Amniotic epithelial cell (primary cell): ENCODE measurements around the gene TLCD1.
"Not testable (repeated sequence)": the region's sequence is repeated elsewhere in the genome, so short reads cannot be mapped to it uniquely, and the experiment has no call there.

ENCODE experiments used
- DNase-seq: peaks from one replicate; pipeline ENCODE4 v3.0.0-alpha.2; 2010; ENCODE audit warnings: low read depth

Gene TLCD1

DNA sequence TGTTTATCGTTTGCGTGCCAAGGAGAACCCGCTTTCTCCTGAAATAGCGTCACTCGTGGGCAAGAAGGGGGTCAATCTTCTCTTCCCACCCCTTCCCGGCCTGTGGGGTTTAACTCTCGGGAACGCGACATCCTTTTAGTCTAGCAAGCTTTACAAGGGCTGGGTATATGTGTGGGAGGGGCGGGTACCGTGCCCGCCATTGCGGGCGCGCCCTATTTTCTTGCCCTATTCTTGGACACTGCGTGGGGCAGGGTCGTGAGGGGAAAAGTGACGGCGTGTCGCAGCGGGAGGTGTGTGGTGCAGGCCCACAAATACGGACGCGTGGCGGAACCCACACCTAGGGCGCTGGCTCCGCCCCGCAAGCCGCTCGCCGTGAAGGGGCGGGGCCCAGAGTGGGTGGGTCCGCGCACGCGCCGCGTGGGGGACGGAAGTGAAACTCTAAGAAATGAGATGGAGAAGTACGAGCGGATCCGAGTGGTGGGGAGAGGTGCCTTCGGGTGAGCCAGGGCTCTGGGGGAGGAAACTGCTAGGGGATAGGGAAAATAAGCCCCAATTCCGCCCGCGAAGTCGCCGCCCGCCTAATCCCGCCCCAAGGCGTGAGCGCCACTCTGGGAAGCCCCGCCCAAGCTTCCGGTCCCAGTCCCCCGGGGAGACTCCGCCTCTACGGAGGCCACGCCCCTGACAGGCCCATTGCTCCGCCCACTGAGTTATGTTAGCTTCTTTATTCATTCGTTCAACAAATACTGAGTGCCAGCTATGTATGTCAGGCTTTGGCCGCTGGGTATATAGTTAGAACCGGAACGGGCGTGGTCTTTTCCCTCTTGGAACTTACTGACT is 2.5 kb upstream of the TLCD1 start, which contains the start of gene NEK8:
TSS of gene NEK8 (plus strand) at position 425 of the 837 bp plus-strand sequence. CDS start at position 451, 26 bp downstream.
- peak; percentile 87 for DNase-seq

DNA sequence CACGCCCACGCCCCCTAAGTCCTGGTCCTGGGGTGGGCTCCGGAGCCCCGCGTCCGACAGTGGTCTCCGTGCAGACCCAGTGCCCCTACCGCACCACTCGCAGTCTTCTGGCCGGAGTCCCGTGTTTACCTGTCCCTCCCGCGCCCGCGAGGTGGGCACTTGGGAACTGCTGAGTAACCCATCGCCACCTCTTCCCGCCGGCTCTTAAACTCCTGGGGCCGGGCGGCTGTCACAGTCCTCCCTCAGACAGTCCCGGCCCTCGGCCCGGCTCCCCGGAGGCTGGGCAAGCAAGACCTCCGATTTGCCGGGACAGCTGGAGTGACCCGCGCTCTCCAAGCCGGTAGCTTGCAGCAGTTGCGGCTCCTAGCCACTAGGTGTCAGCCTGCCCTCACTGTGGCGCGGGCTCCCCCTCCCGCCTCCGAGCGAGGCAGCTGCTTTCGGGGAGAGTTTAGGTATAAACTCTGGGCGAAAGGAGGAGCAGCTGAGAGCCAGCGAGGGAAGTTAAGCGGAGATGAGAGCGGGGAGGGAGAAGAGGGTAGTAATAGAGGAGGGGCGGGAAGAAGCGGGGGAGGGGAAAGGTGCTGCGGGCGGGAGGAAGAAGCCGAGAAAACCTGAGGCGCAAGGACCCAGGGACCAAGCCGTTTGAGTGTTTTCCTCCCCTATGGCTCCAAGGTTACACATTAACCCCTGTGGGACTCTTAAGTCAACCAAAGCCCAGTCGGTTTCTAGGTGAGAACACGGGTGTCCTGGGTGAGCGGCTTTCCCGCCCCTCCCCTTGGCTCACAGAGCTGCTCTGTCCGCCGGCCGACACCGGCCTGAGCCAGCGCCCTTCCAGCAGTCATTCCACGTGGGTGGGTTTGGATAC is 826 bp upstream of the TLCD1 start:
- DNase-seq, result peak; percentile 88

DNA sequence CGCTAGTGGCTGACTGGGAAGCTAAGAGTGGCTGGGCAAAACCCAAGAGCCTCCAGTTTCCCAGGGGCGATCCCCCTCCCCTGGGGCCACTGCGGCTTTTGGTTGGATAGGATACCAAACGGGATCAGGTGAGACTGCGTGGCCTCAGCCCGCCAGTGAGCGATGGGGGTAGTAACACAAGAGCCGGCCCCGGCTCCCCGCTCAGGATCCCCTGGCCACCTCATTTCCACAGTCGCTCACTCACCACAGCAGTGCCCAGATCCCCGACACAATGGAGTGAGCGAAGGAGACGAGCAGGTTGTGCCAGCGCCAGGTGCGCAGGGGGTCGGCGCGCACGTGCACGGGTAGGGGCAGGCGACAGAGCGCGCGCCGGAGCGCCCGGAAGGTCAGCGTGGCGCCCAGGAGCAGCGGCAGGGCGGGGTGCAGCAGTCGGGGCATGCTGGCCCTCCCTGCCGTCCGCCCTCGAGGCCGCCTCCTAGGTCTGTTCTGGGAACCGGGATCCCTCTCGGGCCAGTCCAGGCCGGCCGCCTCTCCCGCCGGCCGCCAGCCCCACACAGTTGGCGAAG is 290 bp downstream of the TLCD1 start:
- peak; percentile 68 for DNase-seq

DNA sequence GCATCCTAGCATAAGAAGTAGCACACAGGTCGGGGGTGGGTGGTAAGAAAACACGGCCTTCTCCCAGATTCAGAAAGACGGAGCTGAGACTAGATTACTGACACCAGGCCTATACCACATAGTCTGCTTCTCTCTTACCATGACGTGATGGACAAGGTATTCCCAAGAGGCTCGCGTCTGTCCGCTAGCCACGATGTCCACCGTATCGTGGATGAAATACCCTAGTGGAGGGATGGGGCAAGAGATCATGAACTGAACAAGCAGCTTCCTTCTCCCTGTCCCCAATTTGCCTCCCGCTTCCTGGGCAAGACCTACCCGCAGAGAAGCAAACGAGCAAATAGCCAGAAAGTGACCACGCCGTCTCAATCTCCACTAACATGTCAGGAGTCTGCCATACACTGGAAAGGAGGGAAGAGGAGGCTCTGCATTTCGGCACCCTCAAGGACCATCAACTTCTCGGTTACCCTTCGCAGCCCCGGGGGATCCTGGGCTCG is 820 bp downstream of the TLCD1 start:
- DNase-seq, result peak; percentile 84

DNA sequence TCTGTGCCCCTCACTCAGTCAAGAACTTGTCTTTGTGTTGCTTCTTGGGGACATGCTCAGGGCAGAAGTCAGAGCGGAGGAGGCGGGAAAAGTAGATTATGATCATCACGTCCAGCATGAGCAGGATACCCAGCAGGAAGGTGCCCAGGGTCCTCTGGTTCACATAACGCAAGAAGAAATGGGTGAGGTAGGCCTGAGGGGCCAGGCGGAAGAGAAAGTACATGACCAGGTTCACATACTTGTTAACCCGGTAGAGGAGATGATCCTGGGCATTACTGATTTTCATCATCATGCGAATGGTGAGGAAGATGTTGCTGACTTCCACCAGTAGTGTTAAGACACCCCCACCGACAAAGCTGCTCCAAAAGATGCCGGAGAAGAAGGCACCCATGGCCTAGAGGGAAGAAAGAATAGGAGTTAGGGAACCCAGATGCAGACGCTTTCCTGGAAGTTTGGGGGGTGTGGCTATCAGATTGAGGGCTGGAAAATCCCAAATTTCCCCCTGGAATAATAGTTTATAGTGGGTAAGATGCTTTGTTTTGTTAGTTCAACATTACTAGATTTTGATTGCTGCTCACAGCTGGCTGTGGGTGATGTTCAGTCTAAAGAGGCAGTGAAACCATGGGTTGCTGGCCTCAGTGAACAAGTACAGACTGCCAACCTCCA is 1.4 kb downstream of the TLCD1 start:
- DNase-seq, result no peak

DNA sequence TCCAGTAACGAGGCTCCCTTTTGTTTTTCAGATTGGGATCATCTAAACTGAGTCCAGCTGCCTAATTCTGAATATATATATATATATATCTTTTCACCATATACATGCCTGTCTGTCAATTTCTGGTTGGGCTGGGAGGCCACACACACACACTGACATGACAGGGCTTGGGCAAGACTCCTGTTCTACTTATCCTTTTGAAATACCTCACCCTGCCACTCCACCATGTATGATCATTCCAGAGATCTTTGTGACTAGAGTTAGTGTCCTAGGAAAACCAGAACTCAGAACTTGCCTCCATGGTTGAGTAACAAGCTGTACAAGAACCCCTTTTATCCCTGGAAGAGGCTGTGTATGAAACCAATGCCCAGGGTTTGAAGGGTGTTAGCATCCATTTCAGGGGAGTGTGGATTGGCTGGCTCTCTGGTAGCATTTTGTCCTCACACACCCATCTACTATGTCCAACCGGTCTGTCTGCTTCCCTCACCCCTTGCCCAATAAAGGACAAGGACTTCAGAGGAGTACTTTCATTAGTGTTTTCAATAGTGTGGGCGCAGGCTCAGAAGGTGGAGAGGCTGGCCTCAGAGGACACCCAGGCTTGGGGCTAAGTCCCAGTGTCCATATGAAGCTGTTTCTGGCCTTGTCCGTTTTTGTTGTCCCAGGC is 2.1 kb downstream of the TLCD1 start:
- DNase-seq, result not testable (repeated sequence)

DNA sequence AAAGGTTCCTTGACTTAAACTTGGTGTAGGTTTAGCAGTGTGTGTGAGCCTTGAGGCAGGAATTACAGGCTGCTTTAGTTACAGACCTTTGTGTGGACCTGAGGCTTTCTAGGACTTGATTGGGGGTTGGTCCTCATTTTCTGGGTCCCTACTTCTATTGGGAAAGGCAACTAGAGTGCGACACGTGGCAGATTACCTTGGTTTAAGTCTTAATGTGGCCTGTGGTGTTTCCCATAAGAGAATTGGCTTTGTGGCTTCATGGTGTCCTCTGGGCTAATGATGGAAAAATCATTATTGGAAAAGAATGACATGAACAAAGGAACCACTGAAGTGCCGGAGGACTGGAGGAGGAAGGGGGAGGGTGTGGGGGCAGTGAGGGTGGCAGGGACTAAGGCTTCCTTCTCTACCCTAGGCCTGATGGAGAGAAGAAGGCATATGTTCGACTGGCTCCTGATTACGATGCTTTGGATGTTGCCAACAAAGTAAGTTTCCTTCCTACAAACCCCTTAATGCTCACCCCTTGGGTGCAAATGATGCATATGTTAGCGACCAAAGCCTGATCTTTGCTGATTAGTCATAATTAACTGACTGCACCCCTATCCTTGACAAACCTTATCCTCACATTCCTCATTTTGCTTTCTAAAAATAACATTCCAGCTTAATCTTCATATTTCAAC is 2.7 kb downstream of the TLCD1 start:
- DNase-seq, result no peak

DNA sequence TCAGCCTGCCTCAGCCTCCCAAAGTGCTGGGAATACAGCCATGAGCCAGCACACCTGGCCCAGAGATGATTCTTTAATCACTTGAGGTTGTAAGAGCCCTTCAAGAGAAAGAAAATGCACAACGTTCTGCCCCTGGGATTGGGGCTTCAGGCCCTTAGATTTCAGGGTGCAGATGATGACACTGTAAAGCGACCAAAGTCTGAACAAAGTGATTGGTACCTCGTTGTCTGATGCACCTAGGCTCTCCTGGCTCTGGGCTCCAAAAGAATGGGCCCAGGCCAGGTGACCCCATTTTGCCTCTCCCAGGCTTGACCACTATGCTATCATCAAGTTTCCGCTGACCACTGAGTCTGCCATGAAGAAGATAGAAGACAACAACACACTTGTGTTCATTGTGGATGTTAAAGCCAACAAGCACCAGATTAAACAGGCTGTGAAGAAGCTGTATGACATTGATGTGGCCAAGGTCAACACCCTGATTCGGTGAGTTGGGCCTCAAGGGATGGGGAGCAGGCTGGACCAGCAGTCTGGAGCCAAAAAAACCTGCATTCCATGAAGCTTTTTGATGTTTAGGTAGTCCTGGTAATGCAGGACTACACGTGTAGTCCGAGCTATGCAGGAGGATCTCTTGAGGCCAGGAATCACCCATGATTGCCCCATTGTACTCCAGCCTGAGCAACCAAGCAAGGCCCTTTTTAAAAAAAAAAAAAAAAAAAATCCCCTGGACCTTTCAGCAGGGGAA is 3.4 kb downstream of the TLCD1 start:
- DNase-seq, result no peak

DNA sequence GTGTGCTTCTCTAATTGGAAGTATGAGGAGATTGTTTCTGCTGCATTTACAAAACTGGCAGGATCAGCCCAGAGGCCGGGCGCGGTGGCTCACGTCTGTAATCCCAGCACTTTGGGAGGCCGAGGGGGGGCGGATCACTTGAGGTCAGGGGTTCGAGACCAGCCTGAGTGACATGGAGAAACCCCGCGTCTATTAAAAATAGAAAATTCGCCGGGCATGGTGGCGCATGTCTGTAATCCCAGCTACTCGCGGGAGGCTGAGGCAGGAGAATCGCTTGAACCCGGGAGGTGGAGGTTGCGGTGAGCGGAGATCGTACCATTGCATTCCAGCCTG is 5.1 kb downstream of the TLCD1 start:
- DNase-seq, result not testable (repeated sequence)

DNA sequence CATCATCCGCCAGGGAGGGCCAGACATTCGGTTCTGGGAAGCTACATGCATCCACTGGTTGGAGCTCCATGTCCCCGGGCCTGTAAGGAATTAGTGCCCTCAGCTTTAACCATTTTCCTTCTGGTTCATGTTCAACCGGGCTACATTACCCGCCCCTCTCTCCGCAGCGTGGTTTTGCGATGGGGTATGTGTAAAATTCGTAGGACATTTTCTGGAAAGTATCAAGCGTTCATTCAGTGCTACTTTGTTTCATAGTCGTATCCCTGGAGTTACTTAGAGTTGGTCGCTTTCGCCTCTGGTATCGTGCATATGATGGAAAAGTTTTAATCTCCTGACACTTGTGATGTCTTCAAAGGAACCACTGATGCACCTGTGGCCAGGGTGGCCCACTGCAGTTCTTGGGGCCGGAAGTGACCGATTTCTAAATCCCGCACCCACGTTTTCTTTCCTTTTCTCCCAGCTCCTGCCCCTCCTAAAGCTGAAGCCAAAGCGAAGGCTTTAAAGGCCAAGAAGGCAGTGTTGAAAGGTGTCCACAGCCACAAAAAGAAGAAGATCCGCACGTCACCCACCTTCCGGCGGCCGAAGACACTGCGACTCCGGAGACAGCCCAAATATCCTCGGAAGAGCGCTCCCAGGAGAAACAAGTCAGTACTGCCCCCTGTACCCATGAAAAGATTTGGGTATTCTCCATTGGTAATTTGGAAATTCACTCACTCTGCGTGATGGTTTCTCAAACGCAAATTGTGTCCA is 5.6 kb downstream of the TLCD1 start:
- DNase-seq, result no peak

DNA sequence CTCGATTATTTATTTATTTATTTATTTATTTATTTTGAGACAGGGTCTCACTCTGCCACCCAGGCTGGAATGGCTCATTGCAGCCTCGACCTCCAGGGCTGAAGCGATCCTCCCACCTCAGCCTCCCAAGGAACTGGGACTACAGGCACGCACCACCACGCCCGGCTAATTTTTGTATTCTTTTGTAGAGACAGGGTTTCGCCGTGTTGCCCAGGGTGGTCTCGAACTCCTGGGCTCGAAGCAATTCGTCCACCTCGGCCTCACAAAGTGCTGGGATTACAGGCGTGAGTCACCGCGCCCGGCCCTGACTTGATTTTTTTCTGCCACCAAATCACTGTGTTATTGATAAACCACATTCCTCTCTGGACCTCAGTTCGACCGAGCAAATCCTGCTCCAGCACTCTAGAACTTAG is 7.0 kb downstream of the TLCD1 start:
- DNase-seq, result no peak

DNA sequence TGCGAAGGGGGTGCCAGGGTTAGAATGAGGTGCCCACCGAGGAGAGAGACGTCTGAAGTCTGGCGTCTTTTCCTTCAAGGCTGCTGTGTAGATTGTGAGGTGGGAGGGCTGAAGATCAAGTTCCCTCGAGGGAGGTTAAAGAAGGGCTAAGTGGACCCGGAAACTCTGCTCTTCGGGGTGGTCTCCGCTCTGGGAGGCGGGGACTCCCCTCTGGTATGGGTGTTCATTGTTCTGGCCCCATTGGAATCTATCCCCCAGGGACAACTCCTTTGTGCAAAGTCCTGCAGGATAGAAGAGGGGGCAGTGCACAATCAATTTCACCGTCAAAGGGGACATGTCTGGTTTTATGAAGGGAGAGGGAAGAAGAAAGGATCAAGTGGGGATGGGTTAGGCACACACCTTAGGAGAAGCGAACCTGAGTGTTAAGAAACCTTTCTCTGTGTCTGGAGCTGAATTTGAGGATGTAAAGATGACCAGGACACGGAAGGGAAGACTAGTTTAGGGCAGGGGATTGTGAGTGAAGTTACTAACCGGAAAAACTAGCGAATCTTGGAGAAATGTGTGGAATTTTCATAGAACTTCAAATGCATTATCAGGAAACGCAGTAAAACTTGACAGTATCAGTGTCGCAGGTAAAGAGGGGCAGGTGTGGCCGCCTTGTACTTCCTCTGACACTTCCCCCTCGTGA is 7.6 kb downstream of the TLCD1 start:
- no peak for DNase-seq

DNA sequence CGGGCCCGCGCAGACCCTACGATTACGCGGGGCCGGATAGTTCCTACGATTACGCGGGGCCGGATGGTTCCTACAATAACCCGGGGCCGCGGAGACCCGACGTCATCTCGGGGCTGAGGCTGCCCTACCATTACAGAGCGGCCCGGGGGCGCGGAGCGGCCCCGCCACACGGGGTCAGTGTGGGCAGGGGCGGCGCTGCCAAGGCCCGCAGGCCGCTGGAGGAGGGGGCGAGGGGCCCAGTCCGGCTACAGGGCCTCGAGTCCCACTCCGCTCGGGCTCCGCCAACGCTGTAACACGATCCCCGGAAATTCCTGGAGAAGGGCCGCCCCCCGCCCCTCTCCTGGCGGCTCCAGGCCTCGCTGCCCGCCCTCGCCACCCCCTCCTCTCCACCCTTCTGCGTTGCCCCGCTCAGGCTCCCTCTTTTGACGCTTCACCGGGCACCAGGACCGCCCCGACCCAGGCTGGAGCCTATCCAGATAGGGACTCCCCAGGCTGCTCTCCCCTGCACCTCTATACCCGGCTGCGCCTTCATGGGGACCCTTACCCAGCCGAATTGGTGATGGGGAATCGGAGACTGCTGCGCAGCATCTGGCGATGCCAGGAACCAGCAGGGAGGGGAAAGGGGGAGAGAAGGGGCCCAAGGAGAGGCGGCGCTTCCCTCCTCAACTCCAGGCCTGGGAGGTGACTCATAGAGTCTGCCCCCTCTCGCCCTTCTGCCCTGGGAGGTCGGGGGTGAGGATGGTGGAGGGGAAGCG is 8.3 kb downstream of the TLCD1 start, which contains the start of gene RAB34:
TSS of gene RAB34 (minus strand) at position 291 of the 755 bp plus-strand sequence. CDS start 602 bp downstream, outside the sequence.
- DNase-seq, result peak; percentile 89

DNA sequence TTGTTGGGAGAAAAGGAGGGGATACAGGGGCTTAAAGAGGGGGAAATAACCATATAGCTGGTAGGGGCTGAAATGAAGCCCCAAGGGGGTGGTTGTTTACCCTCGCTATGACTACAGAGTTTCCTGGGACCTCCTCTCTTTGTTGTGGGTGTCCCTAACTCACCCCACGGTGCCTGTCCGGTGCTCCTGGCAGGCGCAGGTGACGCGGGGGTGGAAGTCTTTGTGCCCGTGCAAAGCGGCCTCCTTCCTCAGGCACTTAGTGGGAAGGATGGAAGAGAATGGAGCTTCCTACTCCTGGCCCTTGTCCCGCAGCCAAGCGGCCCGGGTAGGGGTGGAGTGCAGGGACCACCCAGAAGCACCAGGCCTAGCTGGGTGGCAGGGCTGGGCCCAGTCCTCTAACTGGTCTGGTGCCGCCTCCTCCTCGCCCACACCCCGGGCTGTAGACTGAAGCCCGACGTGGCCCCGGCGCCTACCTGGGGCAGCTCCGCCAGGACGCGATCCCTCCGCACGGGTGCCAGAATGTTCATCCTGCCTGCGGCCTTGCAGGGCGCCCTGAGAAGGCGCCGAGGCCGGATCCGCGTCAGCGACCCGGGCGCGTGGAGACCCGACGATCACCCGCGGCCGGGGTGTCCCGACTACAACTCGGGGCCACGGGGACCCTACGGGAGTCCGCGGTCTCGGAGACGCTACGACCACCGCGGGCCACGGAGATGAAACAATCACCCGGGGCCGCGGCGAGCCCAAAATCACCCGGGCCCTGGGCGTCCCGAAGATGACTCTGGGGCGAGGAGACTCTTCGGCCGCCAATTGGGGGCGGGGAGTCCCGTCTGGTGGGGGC is 9.1 kb downstream of the TLCD1 start:
- peak; percentile 33 for DNase-seq

DNA sequence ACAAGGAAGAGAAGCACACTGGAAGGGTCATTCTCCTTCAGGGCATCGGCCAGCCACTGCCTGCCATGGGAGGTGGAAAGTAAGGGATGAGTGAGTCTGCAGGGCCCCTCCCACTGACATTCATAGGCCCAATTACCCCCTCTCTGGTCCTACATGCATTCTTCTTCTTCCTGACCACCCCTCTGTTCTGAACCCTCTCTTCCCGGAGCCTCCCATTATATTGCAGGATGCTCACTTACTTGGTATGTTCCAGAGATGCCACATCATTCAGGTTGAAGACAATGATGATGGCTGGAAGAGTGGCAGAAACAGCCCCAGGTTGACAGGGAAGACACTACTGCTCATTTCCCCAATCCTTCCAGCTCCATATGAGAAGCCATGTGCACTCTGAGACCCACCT is 10.8 kb downstream of the TLCD1 start:
- no peak for DNase-seq

DNA sequence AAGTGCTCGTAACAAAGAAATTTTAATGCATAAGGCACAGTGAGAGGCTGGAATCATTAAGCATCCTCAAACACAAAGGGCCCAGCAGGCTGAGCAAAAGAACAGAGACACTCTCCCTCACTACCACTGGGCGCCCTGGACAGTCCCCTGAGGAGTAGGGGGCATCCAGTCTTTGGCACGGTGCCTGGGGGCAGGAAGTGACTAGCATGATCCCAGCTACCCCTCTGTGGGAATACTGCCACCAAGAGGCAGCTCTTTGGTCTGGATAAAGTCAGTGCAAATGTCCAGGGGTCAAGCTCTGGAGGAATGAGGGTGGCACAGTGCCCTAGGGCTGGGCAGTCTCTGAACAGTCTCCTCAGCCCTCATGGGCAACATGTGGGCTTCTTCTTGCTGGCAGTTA is 11.8 kb downstream of the TLCD1 start:
- no peak for DNase-seq
